Small intestine (tissue), 7 donors: Measurements from ENCODE around the gene PEX26. TPM values are rescaled to one million over a fixed set of nuclear protein-coding genes. Genes with fewer than 3 reads are reported as not detected.
"Not testable (repeated sequence)": the region's sequence is repeated elsewhere in the genome, so short reads cannot be mapped to it uniquely, and the experiment has no call there.

ENCODE experiments used
- DNase-seq, 2 donors: peaks; one replicate each; pipeline versions ENCODE4 v3.0.0 to v3.0.0-alpha.2; 2013
- FAIRE-seq: peaks from 2 replicates; lab custom pipeline; 2012; peaks lifted over from hg19 to GRCh38; lab: Jason Lieb, UNC
- H3K27ac ChIP-seq, 3 donors: one replicate each; pipeline ENCODE4 v1.5.1; 2013; ENCODE audit warnings: low read length in 2 of 3, mild to moderate bottlenecking in 2 of 3, control low read depth in 1 of 3, inconsistent platforms in 1 of 3, low read depth in 1 of 3, moderate library complexity in 1 of 3
- H3K27me3 ChIP-seq, 3 donors: one replicate each; pipeline ENCODE4 v1.6.1; 2013; ENCODE audit warnings: low read length in 3 of 3, inconsistent platforms in 1 of 3; ENCODE audit not compliant: control insufficient read depth in 3 of 3, insufficient read depth in 3 of 3
- H3K36me3 ChIP-seq, 3 donors: one replicate each; pipeline ENCODE4 v1.6.1; 2013; ENCODE audit warnings: low read length in 3 of 3, inconsistent platforms in 1 of 3, low read depth in 1 of 3, mild to moderate bottlenecking in 1 of 3, moderate library complexity in 1 of 3; ENCODE audit not compliant: control insufficient read depth in 3 of 3, insufficient read depth in 2 of 3
- H3K4me1 ChIP-seq, 3 donors: one replicate each; pipeline ENCODE4 v1.6.1; 2013; ENCODE audit warnings: low read length in 2 of 3, inconsistent platforms in 1 of 3, low read depth in 1 of 3, mild to moderate bottlenecking in 1 of 3, moderate library complexity in 1 of 3; ENCODE audit not compliant: control insufficient read depth in 3 of 3, insufficient read depth in 2 of 3
- H3K4me3 ChIP-seq, 3 donors: one replicate each; pipeline ENCODE4 v1.5.1; 2013; ENCODE audit warnings: low read length in 3 of 3, control low read depth in 1 of 3, inconsistent platforms in 1 of 3, low read depth in 1 of 3, mild to moderate bottlenecking in 1 of 3, moderate library complexity in 1 of 3
- H3K9me3 ChIP-seq, 2 donors: one replicate each; pipeline ENCODE4 v1.6.1; 2013; ENCODE audit warnings: low read depth in 1 of 2, low read length in 1 of 2; ENCODE audit not compliant: control insufficient read depth in 2 of 2, insufficient read depth in 1 of 2
- WGBS, 3 donors: extraction: QIAGEN DNeasy Blood & Tissue Kit; methylation state at CpG; one replicate each; pipeline ENCODE4 v1.1.7; 2013; 5-methylcytosine and 5-hydroxymethylcytosine counted together
- polyA plus RNA-seq, 4 donors: library from polyadenylated mRNA; stranded (reverse) in 3 of 4; unstranded in 1 of 4; fragments of 200-250 nt in 3 of 4; fragments of 120-200 nt in 1 of 4; gene quantifications; one replicate each; pipeline versions ENCODE4 v1.2.1 to v1.2.3, GENCODE V29; 2013
- donor health status: healthy with polysubstance abuse.
- donor health status: control.
- donor health status: control.
- donor health status: Bipolar disorder and iron deficiency.
- donor health status: healthy.

The PEX26 gene
- polyA plus RNA-seq, 4 donors: 23.2 to 48.0 (median 31.4) TPM

- peak; percentile 72 to 86 for DNase-seq
- H3K27ac ChIP-seq: peak overlapping the region in 2 of 3 donors; percentile 41 to 82
- H3K4me3 ChIP-seq: no peak overlapping the region
- FAIRE-seq: no peak
- 53 to 74% (median 67%) methylated on average over 14 of the region's 14 CpGs for WGBS, 3 donors
- H3K4me1 ChIP-seq: peaks cover 0 to 59% (median 1%) of the 10 kb centered on the region in 3 donors
- no peaks in the 10 kb centered on the region for H3K27me3 ChIP-seq
- H3K9me3 ChIP-seq: no peaks in the 10 kb centered on the region
- no peaks in the 10 kb centered on the region for H3K36me3 ChIP-seq
Measured at GRCh38 chr22:18070556-18071306, 7.1 kb upstream of the PEX26 start.

GRCh38 chr22:18071307-18071967, 6.4 kb upstream of the PEX26 start:
- Histone ChIP-seq H3K27ac (peak overlapping the region in 1 of 3 donors; percentile 82), H3K4me1 (peaks cover 0 to 56% (median 0%) of the 10 kb centered on the region in 3 donors)
- DNase-seq, H3K9me3 ChIP-seq, H3K27me3 ChIP-seq, FAIRE-seq, H3K36me3 ChIP-seq, H3K4me3 ChIP-seq: not testable (repeated sequence)
- 84 to 89% (median 87%) methylated on average over 7 of the region's 7 CpGs for WGBS, 3 donors

DNA sequence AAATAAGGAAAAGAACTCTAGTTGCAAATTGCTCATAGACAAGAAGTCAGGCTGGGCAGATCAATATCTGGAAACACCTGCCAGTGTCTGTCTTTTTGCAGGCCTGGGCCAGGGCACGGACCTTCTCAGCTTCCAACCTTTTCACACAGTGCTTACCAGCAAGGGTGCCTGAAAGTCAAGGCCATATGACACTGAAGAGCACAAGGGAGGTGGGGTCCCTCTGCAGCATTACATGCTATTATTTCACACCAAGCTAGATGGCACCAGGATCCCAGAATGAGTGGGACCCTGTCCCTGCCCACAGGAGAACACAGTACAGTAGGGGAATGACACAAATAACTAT, 5.9 kb upstream of the PEX26 start:
- 33 to 54% (median 53%) methylated on average over 1 of the region's 1 CpG for WGBS, 3 donors
- H3K4me1 ChIP-seq: peaks cover 0 to 55% (median 0%) of the 10 kb centered on the region in 3 donors
- no peak overlapping the region for H3K27ac ChIP-seq
- H3K4me3 ChIP-seq: no peak overlapping the region
- H3K9me3 ChIP-seq: no peaks in the 10 kb centered on the region
- FAIRE-seq: no peak
- DNase-seq: no peak
- no peaks in the 10 kb centered on the region for H3K27me3 ChIP-seq
- no peaks in the 10 kb centered on the region for H3K36me3 ChIP-seq

DNA sequence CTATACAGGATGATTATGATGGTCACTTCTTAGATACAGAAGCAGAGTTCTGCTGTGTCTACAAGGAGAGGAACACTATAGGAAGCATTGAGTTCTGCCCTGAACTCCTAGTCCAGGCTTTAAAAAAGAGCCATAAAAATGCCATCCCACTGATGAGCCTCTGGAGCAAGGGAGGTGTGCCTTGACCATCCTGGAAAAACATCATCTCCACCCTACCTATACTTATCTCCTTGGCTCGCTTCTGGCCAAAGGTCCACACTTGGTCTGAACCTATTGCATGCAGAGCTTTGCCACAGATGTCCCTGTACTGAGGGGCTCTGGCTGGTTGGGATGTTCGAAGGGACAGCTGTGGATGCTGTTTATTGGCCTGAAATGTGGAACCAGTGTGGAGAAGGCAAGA, 4.3 kb upstream of the PEX26 start:
- Histone ChIP-seq H3K36me3 (no peaks in the 10 kb centered on the region), H3K9me3 (no peaks in the 10 kb centered on the region), H3K27ac (no peak overlapping the region), H3K4me3 (no peak overlapping the region), H3K4me1 (peaks cover 0 to 41% (median 0%) of the 10 kb centered on the region in 3 donors), H3K27me3 (no peaks in the 10 kb centered on the region)
- peak in 1 of 2 donors; percentile 53 for DNase-seq
- FAIRE-seq: no peak
- WGBS, 3 donors: 57 to 76% (median 72%) methylated on average over 2 of the region's 2 CpGs

GRCh38 chr22:18073927-18074326, 3.9 kb upstream of the PEX26 start:
- not testable (repeated sequence) for H3K27ac ChIP-seq
- WGBS, 3 donors: 88 to 94% (median 91%) methylated on average over 4 of the region's 4 CpGs

DNA sequence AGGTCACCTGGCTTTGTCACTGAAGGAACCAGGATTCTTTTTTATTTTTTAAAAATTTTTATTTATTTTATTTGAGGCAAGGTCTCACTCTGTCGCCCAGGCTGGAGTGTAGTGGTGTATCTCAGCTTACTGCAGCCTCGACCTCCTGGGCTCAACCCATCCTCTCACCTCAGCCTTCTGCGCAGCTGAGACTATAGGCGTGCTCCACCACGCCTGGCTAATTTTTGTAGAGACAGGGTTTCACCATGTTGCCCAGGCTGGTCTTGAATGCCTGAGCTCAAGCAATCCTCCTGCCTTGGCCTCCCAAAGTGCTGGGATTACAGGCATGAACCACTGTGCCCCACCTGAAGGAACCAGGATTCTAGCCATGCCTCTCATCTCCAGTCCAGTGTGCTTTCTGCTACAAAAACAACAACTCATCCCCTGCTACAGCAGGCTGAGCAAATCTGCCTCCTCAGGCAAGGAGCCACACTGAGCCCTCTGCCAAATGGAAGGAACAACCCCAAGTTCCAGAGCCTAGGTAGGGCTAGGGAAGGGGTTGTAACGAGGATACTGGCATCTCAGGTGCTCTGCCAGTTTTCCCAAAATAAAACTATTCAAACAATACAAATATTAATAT, 2.6 kb upstream of the PEX26 start:
- WGBS, 3 donors: 92 to 95% (median 95%) methylated on average over 6 of the region's 6 CpGs
- Histone ChIP-seq H3K36me3 (peaks cover 0 to 9% (median 3%) of the 10 kb centered on the region in 3 donors), H3K4me1 (peaks cover 0 to 38% (median 6%) of the 10 kb centered on the region in 3 donors), H3K4me3 (no peak overlapping the region), H3K27me3 (no peaks in the 10 kb centered on the region), H3K9me3 (no peaks in the 10 kb centered on the region), H3K27ac (peak overlapping the region in 1 of 3 donors; percentile 33)
- no peak for FAIRE-seq
- no peak for DNase-seq

More at GRCh38 chr22:18073927-18074326, 3.9 kb upstream of the PEX26 start:
- DNase-seq, H3K4me3 ChIP-seq, H3K9me3 ChIP-seq, FAIRE-seq, H3K27me3 ChIP-seq, H3K36me3 ChIP-seq: not testable (repeated sequence)
- peaks cover 0 to 41% (median under 1%) of the 10 kb centered on the region in 3 donors for H3K4me1 ChIP-seq

- H3K27me3 ChIP-seq: no peaks in the 10 kb centered on the region
- H3K27ac ChIP-seq: peak overlapping the region; percentile 3 to 60 (median 30)
- peak overlapping the region in 1 of 3 donors; percentile 20 for H3K4me3 ChIP-seq
- peaks cover 3 to 12% (median 3%) of the 10 kb centered on the region in 3 donors for H3K36me3 ChIP-seq
- no peaks in the 10 kb centered on the region for H3K9me3 ChIP-seq
- DNase-seq (peak; percentile 89 to 92), FAIRE-seq (no peak)
- 28 to 43% (median 34%) methylated on average over 13 of the region's 13 CpGs for WGBS, 3 donors
- H3K4me1 ChIP-seq: peaks cover 0 to 32% (median 6%) of the 10 kb centered on the region in 3 donors
Measured at GRCh38 chr22:18075720-18076497, 1.9 kb upstream of the PEX26 start.
